ENCODE results near the gene PRICKLE4.
"Not testable (repeated sequence)": the region's sequence is repeated elsewhere in the genome, so short reads cannot be mapped to it uniquely, and the experiment has no call there.

Gene PRICKLE4

GRCh38 chr6:41763470-41763869 is 17.1 kb upstream of the PRICKLE4 start:
- DNase-seq (ENCODE audit: extremely low read depth, low read depth) = no peak
- TF ChIP-seq, protein P1, sequence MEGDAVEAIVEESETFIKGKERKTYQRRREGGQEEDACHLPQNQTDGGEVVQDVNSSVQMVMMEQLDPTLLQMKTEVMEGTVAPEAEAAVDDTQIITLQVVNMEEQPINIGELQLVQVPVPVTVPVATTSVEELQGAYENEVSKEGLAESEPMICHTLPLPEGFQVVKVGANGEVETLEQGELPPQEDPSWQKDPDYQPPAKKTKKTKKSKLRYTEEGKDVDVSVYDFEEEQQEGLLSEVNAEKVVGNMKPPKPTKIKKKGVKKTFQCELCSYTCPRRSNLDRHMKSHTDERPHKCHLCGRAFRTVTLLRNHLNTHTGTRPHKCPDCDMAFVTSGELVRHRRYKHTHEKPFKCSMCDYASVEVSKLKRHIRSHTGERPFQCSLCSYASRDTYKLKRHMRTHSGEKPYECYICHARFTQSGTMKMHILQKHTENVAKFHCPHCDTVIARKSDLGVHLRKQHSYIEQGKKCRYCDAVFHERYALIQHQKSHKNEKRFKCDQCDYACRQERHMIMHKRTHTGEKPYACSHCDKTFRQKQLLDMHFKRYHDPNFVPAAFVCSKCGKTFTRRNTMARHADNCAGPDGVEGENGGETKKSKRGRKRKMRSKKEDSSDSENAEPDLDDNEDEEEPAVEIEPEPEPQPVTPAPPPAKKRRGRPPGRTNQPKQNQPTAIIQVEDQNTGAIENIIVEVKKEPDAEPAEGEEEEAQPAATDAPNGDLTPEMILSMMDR (IDR thresholded peaks at IDR 0.05; ENCODE audit: low read depth, low read length, missing control alignments) = no peak
- H3K4me3 ChIP-seq (replicated peaks; ENCODE audit: low read depth, low read length) = no peak overlapping the region

GRCh38 chr6:41766043-41766664 is 14.4 kb upstream of the PRICKLE4 start:
- DNase-seq (ENCODE audit: extremely low read depth, low read depth); H3K4me3 ChIP-seq (replicated peaks; ENCODE audit: low read depth, low read length): not testable (repeated sequence)

- TF ChIP-seq, protein P1 (IDR thresholded peaks at IDR 0.05; ENCODE audit: low read depth, low read length, missing control alignments) = no peak
- H3K4me3 ChIP-seq (replicated peaks; ENCODE audit: low read depth, low read length) = no peak overlapping the region
- peak; percentile 69 for DNase-seq (ENCODE audit: extremely low read depth, low read depth)
These were observed 13.3 kb upstream of the PRICKLE4 start for GRCh38 chr6:41767112-41767833.

GRCh38 chr6:41768545-41769308 is 11.9 kb upstream of the PRICKLE4 start:
- no peak for DNase-seq (ENCODE audit: extremely low read depth, low read depth)
- no peak overlapping the region for H3K4me3 ChIP-seq (replicated peaks; ENCODE audit: low read depth, low read length)
- TF ChIP-seq, protein P1 (IDR thresholded peaks at IDR 0.05; ENCODE audit: low read depth, low read length, missing control alignments) = no peak

DNA sequence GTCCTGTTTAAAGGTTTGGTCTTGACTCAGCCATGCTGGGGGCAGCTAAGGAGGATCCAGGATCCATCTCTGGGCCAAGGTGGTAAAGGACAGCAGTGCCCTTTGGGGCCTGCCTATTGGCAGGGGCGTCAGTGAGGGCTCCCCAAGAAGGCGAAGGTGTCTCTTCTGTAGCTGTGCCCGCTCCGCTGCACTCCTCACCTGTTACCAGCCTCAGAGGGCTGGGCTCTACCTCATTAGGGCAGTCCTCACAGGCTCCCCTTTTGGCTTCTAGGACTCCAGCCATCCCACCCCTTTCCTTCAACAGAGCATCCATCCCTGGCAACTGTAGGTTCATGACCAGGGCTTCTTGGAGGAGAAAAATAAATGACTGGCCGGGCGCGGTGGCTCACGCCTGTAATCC is 11.2 kb upstream of the PRICKLE4 start:
- TF ChIP-seq, protein P1 (IDR thresholded peaks at IDR 0.05; ENCODE audit: low read depth, low read length, missing control alignments) = no peak
- no peak overlapping the region for H3K4me3 ChIP-seq (replicated peaks; ENCODE audit: low read depth, low read length)
- no peak for DNase-seq (ENCODE audit: extremely low read depth, low read depth)

DNA sequence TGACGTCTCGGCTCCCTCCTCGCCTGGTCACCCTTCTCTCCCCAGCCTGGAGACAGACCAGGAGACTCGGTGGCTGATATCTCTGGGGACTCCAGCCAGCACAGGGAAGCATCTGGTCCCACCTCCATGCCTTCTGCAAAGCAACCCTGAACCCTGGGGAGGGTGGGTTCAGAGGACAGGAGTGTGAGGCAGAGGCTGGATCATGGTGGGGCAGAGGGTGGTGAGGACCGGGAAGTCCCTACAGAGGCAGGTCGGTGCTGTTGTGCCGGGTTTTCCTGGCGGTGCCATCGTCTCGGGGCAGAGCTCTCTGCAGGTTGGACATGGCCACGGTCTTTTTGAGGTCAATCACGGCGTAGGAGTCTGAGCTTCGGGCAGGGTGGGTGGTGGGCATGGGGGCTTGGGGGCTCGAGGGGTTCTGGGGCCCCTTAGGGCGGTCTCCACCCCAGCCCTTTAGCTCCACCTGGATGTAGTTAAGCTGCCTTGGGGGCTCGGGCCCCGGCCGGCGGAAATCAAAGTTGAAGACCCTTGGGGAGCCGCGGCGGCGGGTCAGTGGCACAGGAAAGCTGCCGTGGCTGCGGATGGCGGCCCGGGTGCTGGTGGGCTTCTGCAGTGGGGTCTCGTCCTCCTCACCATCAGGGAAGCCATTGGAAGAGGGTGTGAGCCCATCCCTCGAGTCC is 10.1 kb upstream of the PRICKLE4 start:
- no peak for DNase-seq (ENCODE audit: extremely low read depth, low read depth)
- TF ChIP-seq, protein P1 (IDR thresholded peaks at IDR 0.05; ENCODE audit: low read depth, low read length, missing control alignments) = no peak
- no peak overlapping the region for H3K4me3 ChIP-seq (replicated peaks; ENCODE audit: low read depth, low read length)

Data from HFF-Myc (cell line).